GM23338 (cell line): ENCODE measurements around the gene ATG9A.

ENCODE experiments used
- CREB1 ChIP-seq: fragments of 250-450 bp; sonication (Bioruptor Pico); IDR thresholded peaks from 2 replicates; pipeline ENCODE4 v1.5.0; 2020; ENCODE audit warnings: low read depth, mild to moderate bottlenecking, moderate library complexity
- EZH2 ChIP-seq: fragments of 200-600 bp; sonication (generic); IDR thresholded peaks from one replicate; pipeline ENCODE4 v1.8.0; 2017; ENCODE audit warnings: antibody characterized with exemption, mild to moderate bottlenecking, low read depth; ENCODE audit not compliant: unreplicated experiment
- EZH2phosphoT487 ChIP-seq: fragments of 200-600 bp; sonication (generic); IDR thresholded peaks from one replicate; pipeline ENCODE4 v1.8.1; 2018; ENCODE audit warnings: antibody characterized with exemption; ENCODE audit not compliant: unreplicated experiment
- JUNB ChIP-seq: IDR thresholded peaks from one replicate; pipeline ENCODE4 v1.6.1; 2016; ENCODE audit warnings: antibody characterized with exemption; ENCODE audit not compliant: unreplicated experiment
- NANOG ChIP-seq: IDR thresholded peaks from 2 replicates; pipeline ENCODE4 v1.6.1; 2016; ENCODE audit warnings: antibody characterized with exemption, borderline replicate concordance
- POLR2AphosphoS5 ChIP-seq: IDR thresholded peaks from 2 replicates; pipeline ENCODE4 v1.6.1; 2016; ENCODE audit warnings: antibody characterized with exemption, low read depth
- REST ChIP-seq: IDR thresholded peaks from one replicate; pipeline ENCODE4 v1.6.1; 2018; ENCODE audit warnings: antibody characterized with exemption; ENCODE audit not compliant: unreplicated experiment
- STAT1 ChIP-seq: IDR thresholded peaks from one replicate; pipeline ENCODE4 v1.6.1; 2016; ENCODE audit warnings: antibody characterized with exemption; ENCODE audit not compliant: unreplicated experiment
- ZNF331 ChIP-seq: fragments of 250-450 bp; sonication (Bioruptor Pico); IDR thresholded peaks from 2 replicates; pipeline ENCODE4 v1.5.0; 2020; ENCODE audit warnings: low read depth, mild to moderate bottlenecking, moderate library complexity
- TF ChIP-seq, protein P1 (sequence below), 2 experiments: fragments of 200-600 bp in 1 of 2; sonication (generic) in 1 of 2; conservative IDR thresholded peaks; 2 replicates each; pipeline versions ENCODE4 v1.5.1 to v1.6.1; 2016 to 2017; ENCODE audit warnings: antibody characterized with exemption in 2 of 2, low read depth in 2 of 2, mild to moderate bottlenecking in 2 of 2, moderate library complexity in 1 of 2
- TF ChIP-seq, protein P2 (sequence below): IDR thresholded peaks from 2 replicates; pipeline ENCODE4 v1.6.1; 2016; ENCODE audit warnings: antibody characterized with exemption

- TF ChIP-seq CREB1 (CRISPR knock-in tag) = no peak
- no peak for TF ChIP-seq JUNB
- TF ChIP-seq, protein P1, sequence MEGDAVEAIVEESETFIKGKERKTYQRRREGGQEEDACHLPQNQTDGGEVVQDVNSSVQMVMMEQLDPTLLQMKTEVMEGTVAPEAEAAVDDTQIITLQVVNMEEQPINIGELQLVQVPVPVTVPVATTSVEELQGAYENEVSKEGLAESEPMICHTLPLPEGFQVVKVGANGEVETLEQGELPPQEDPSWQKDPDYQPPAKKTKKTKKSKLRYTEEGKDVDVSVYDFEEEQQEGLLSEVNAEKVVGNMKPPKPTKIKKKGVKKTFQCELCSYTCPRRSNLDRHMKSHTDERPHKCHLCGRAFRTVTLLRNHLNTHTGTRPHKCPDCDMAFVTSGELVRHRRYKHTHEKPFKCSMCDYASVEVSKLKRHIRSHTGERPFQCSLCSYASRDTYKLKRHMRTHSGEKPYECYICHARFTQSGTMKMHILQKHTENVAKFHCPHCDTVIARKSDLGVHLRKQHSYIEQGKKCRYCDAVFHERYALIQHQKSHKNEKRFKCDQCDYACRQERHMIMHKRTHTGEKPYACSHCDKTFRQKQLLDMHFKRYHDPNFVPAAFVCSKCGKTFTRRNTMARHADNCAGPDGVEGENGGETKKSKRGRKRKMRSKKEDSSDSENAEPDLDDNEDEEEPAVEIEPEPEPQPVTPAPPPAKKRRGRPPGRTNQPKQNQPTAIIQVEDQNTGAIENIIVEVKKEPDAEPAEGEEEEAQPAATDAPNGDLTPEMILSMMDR (conservative IDR thresholded peaks at IDR 0.05; ENCODE audit: low read depth in 2 of 2) = no peak
- TF ChIP-seq POLR2AphosphoS5 = no peak
- no peak for TF ChIP-seq EZH2
- TF ChIP-seq EZH2phosphoT487 = no peak
- TF ChIP-seq STAT1 = no peak
- TF ChIP-seq ZNF331 (CRISPR knock-in tag) = no peak
- no peak for TF ChIP-seq REST
- TF ChIP-seq NANOG = no peak
- TF ChIP-seq, protein P2, sequence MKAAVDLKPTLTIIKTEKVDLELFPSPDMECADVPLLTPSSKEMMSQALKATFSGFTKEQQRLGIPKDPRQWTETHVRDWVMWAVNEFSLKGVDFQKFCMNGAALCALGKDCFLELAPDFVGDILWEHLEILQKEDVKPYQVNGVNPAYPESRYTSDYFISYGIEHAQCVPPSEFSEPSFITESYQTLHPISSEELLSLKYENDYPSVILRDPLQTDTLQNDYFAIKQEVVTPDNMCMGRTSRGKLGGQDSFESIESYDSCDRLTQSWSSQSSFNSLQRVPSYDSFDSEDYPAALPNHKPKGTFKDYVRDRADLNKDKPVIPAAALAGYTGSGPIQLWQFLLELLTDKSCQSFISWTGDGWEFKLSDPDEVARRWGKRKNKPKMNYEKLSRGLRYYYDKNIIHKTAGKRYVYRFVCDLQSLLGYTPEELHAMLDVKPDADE = no peak
Observed at GRCh38 chr2:219205981-219206327, 23.5 kb downstream of the ATG9A start.
